K562 (cell line): Measurements from ENCODE around the gene RYK. TPM values are rescaled to one million over a fixed set of nuclear protein-coding genes. Genes with fewer than 3 reads are reported as not detected.

Experiments used
- BHLHE40 ChIP-seq: IDR thresholded peaks from 2 replicates; pipeline ENCODE4 v1.6.1; 2011; ENCODE audit warnings: low read length, improper control_type of control experiment
- DEAF1 ChIP-seq: fragments of 450-650 bp; formaldehyde crosslinking; IDR thresholded peaks from 2 replicates; pipeline ENCODE4 v1.4.0; 2020; ENCODE audit warnings: mild to moderate bottlenecking, moderate library complexity
- MEF2D ChIP-seq: conservative IDR thresholded peaks from 2 replicates; pipeline ENCODE4 v1.6.1; 2016; ENCODE audit warnings: low read depth, missing genetic modification characterization, missing compliant biosample characterization
- MEIS2 ChIP-seq: fragments of 450-650 bp; IDR thresholded peaks from 2 replicates; pipeline ENCODE4 v1.6.1; 2014; ENCODE audit warnings: mild to moderate bottlenecking; ENCODE audit not compliant: partially characterized antibody
- USF1 ChIP-seq: sonication (generic); formaldehyde crosslinking; IDR thresholded peaks from 2 replicates; pipeline ENCODE4 v1.9.0; 2022; ENCODE audit warnings: mild to moderate bottlenecking, missing genetic modification reagents
- ZNF431 ChIP-seq: sonication (generic); formaldehyde crosslinking; IDR thresholded peaks from 2 replicates; pipeline ENCODE4 v1.8.0; 2022; ENCODE audit warnings: mild to moderate bottlenecking, missing genetic modification reagents
- polyA plus RNA-seq, 8 experiments: library from polyadenylated mRNA; depleted of rRNA in 4 of 8; stranded (reverse) in 5 of 8; unstranded in 3 of 8; fragments of >200 nt; fragmentation: Nextera tagmentation in 2 of 8; fragmentation: Illumina TruSeq in 1 of 8; extraction: Ambion mirVana in 2 of 8; extraction: Trizol in 1 of 8; gene quantifications; 2 replicates each; pipeline versions ENCODE4 v1.2.1 to v1.2.3, GENCODE V29; 2011 to 2014; ENCODE audit warnings: inconsistent platforms in 1 of 8, missing spikeins in 1 of 8
- total RNA-seq, 7 experiments: library from RNA; depleted of rRNA in 6 of 7; stranded (reverse); fragments of >200 nt in 6 of 7; fragmentation: Illumina TruSeq in 2 of 7; extraction: Trizol in 2 of 7; gene quantifications; 2 replicates each; pipeline versions ENCODE4 v1.2.1 to v1.2.3, GENCODE V29; 2011 to 2021; ENCODE audit warnings: low replicate concordance in 1 of 7
- TF ChIP-seq, protein P1 (sequence below), 3 experiments: fragments of 200-800 bp in 1 of 3; fragments of 250-450 bp in 1 of 3; fragments of 450-650 bp in 1 of 3; sonication (Bioruptor Pico) in 1 of 3; sonication (Bioruptor generic) in 1 of 3; formaldehyde crosslinking in 1 of 3; IDR thresholded peaks; 2 replicates each; pipeline versions ENCODE4 v1.6.1 to v1.8.0; 2016 to 2022; ENCODE audit warnings: mild to moderate bottlenecking in 2 of 3, missing genetic modification characterization in 2 of 3, missing compliant biosample characterization in 1 of 3, moderate library complexity in 1 of 3
- TF ChIP-seq, protein P2 (sequence below): fragments of 450-650 bp; IDR thresholded peaks from 2 replicates; pipeline ENCODE4 v1.6.1; 2016
- TF ChIP-seq, protein P3 (sequence below): fragments of 250-450 bp; sonication (Bioruptor Pico); IDR thresholded peaks from 2 replicates; pipeline ENCODE4 v1.4.0; 2020
- TF ChIP-seq, protein P4 (sequence below), 3 experiments: IDR thresholded peaks in 2 of 3; conservative IDR thresholded peaks in 1 of 3; 2 replicates each; pipeline ENCODE4 v1.5.1; 2011 to 2012; ENCODE audit warnings: low read length in 3 of 3, mild to moderate bottlenecking in 3 of 3, control low read depth in 2 of 3, improper control_type of control experiment in 1 of 3, inconsistent platforms in 1 of 3, low read depth in 1 of 3, mixed read lengths in 1 of 3, moderate library complexity in 1 of 3; ENCODE audit not compliant: insufficient read depth in 2 of 3
- TF ChIP-seq, protein P5 (sequence below): fragments of 250-450 bp; sonication (Bioruptor Pico); IDR thresholded peaks from 2 replicates; pipeline ENCODE4 v1.4.0; 2020; ENCODE audit warnings: mild to moderate bottlenecking, moderate library complexity

RYK gene
- total and polyA plus RNA-seq, 9 of the 15 experiments (the other 6 are each of a cell fraction or from before 2014, with no cell fraction given), result 4.2 to 29.5 (median 16.6) TPM

GRCh38 chr3:134211797-134212196 is 38.9 kb downstream of the RYK start (continued):
- TF ChIP-seq, protein P1, sequence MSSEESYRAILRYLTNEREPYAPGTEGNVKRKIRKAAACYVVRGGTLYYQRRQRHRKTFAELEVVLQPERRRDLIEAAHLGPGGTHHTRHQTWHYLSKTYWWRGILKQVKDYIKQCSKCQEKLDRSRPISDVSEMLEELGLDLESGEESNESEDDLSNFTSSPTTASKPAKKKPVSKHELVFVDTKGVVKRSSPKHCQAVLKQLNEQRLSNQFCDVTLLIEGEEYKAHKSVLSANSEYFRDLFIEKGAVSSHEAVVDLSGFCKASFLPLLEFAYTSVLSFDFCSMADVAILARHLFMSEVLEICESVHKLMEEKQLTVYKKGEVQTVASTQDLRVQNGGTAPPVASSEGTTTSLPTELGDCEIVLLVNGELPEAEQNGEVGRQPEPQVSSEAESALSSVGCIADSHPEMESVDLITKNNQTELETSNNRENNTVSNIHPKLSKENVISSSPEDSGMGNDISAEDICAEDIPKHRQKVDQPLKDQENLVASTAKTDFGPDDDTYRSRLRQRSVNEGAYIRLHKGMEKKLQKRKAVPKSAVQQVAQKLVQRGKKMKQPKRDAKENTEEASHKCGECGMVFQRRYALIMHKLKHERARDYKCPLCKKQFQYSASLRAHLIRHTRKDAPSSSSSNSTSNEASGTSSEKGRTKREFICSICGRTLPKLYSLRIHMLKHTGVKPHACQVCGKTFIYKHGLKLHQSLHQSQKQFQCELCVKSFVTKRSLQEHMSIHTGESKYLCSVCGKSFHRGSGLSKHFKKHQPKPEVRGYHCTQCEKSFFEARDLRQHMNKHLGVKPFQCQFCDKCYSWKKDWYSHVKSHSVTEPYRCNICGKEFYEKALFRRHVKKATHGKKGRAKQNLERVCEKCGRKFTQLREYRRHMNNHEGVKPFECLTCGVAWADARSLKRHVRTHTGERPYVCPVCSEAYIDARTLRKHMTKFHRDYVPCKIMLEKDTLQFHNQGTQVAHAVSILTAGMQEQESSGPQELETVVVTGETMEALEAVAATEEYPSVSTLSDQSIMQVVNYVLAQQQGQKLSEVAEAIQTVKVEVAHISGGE (CRISPR knock-in tag; IDR thresholded peaks at IDR 0.05), result no peak
- TF ChIP-seq DEAF1 (peak; percentile 49; the same call in 1 of the 2 replicates), BHLHE40 (no peak), USF1 (no peak), MEIS2 (peak; percentile 62), ZNF431 (no peak), MEF2D (0 out of 2 replicates have a peak, but pooled peaks have one; percentile 44)
- TF ChIP-seq, protein P2, sequence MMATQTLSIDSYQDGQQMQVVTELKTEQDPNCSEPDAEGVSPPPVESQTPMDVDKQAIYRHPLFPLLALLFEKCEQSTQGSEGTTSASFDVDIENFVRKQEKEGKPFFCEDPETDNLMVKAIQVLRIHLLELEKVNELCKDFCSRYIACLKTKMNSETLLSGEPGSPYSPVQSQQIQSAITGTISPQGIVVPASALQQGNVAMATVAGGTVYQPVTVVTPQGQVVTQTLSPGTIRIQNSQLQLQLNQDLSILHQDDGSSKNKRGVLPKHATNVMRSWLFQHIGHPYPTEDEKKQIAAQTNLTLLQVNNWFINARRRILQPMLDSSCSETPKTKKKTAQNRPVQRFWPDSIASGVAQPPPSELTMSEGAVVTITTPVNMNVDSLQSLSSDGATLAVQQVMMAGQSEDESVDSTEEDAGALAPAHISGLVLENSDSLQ, result peak; percentile 46
- TF ChIP-seq, protein P3, sequence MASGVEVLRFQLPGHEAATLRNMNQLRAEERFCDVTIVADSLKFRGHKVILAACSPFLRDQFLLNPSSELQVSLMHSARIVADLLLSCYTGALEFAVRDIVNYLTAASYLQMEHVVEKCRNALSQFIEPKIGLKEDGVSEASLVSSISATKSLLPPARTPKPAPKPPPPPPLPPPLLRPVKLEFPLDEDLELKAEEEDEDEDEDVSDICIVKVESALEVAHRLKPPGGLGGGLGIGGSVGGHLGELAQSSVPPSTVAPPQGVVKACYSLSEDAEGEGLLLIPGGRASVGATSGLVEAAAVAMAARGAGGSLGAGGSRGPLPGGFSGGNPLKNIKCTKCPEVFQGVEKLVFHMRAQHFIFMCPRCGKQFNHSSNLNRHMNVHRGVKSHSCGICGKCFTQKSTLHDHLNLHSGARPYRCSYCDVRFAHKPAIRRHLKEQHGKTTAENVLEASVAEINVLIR (CRISPR knock-in tag), result no peak
- TF ChIP-seq, protein P4, sequence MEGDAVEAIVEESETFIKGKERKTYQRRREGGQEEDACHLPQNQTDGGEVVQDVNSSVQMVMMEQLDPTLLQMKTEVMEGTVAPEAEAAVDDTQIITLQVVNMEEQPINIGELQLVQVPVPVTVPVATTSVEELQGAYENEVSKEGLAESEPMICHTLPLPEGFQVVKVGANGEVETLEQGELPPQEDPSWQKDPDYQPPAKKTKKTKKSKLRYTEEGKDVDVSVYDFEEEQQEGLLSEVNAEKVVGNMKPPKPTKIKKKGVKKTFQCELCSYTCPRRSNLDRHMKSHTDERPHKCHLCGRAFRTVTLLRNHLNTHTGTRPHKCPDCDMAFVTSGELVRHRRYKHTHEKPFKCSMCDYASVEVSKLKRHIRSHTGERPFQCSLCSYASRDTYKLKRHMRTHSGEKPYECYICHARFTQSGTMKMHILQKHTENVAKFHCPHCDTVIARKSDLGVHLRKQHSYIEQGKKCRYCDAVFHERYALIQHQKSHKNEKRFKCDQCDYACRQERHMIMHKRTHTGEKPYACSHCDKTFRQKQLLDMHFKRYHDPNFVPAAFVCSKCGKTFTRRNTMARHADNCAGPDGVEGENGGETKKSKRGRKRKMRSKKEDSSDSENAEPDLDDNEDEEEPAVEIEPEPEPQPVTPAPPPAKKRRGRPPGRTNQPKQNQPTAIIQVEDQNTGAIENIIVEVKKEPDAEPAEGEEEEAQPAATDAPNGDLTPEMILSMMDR (IDR thresholded peaks at IDR 0.05 in 2 of 3, conservative IDR thresholded peaks at IDR 0.05 in 1 of 3; ENCODE audit: insufficient read depth in 2 of 3, low read depth in 1 of 3, low read length in 3 of 3), result peak; percentile 61 to 70 (median 68)
- TF ChIP-seq, protein P5, sequence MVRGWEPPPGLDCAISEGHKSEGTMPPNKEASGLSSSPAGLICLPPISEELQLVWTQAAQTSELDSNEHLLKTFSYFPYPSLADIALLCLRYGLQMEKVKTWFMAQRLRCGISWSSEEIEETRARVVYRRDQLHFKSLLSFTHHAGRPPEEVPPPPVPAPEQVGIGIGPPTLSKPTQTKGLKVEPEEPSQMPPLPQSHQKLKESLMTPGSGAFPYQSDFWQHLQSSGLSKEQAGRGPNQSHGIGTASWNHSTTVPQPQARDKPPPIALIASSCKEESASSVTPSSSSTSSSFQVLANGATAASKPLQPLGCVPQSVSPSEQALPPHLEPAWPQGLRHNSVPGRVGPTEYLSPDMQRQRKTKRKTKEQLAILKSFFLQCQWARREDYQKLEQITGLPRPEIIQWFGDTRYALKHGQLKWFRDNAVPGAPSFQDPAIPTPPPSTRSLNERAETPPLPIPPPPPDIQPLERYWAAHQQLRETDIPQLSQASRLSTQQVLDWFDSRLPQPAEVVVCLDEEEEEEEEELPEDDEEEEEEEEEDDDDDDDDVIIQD (CRISPR knock-in tag), result no peak
